NK-92 (cell line): ENCODE measurements around the gene PREX1.

Experiments used
- DNase-seq: peaks from one replicate; lab custom pipeline; 2025; ENCODE audit not compliant: unreplicated experiment; lab: John Stamatoyannopoulos, UW

The PREX1 gene

DNA sequence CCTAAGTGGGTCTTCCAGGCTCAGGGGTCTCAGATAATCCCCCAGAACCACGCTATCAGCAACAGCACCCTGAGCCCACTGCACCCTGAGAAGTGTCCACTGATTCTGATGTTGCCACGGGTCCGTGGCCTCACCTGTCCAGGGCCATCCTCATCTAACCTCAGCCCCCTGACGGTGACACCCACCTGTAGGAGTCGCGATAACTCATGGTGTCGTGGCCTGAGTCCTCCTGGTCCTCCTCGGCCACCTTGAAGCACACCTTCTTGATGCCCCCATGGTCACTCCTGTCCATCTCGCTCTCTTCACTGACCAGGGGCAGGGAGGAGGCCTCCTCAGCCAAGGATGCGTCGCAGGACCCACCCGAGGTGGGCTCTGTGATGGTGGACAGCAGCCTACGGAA lies 182.1 kb downstream of the PREX1 start:
- no peak for DNase-seq

DNA sequence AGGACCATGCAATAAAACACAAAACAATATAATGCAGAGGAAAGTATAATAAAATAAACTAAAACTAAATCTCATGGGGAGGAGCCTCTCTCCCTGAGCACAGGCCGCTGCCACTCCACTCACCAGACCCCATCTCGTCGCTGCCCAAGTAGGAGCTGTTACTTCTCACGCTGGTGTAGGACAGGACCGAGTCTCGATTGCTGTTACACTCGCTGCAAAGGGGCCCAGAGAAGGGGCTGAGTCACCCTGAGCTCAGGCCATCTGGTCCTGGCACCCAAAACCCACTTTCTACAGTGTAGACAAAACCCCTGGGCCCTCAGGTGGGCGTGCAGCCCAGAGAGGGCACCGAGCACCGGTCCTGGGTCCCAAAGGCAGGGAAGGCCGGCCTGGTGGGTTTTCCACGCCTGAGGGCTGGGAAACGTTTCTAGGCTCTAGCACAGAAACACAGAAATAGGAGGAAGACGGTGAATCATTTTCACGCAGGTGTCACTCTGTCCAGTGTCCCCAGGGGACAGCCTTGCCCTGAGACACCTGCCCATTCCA lies 183.4 kb downstream of the PREX1 start:
- no peak for DNase-seq

DNA sequence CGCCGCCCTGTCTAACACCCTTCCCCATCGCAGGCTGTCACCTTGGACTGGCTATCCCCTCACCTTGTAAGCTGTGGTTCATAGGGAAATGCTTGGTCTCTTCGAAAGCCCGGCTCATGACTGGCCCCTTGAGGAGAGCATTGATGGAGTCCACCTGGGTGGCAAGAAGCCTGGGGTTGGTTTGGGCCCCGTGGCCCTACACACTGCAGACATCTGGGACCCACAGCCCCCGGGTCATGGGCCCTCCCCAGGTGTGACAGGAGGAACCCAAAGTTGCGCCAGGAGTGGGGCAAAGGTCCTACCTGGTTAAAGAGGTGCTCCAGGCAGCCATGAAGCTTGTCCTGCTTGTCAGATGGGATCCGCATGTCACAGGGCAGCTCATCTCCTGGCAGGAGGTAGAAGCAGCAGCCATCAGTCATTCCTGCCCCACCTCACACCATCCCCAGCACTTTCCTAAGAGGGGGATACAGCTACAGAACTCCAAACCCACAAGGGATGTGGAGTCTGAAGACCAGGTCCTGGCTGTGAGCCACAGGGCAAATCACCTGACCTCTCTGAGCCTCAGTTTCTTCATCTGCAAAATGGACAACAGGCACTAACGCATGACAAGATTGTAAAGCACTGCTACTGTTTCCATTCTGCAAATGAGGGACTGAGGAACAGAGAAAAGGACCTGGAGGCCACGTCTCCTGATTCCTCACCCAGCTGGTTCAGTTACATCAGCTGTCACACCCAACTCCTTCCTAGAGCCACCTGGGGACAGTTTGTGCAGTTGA lies 185.5 kb downstream of the PREX1 start:
- no peak for DNase-seq

DNA sequence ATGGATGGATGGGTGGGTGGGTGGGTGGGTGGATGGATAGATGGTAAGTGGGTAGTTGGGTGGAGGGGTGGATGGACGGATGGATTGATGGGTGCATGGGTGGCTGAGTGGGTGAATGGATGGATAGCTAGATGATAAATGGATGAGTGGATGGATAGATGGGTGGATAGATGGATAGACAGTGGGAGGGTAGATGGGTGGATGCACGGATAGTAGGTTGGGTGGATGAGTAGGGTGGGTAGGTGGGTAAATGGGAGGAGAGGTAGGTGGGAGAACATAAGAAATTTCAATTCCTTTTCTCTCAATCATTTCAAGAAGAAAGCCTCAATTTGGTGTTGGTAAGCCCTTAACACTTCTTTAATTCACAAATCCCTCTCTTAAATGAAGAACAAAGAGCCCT lies 186.9 kb downstream of the PREX1 start:
- DNase-seq = no peak

DNA sequence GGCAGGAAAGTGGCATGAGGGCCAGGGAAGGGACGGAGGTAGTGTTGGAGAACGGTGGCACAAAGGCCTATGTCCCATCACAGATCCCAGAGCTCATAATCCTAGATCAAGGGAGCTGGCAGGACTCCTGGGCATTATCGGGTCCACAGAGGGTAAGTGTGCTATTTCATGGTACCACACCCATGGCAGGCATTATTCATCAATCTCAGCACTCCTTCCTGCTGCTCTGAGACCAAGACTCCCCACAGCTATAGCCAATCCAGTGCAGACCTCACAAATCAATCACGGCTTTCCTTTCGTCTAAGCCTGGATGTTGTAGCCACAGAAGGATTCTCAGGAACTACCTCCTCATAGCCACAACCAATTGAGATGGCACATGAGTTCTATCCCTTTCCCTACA lies 187.9 kb downstream of the PREX1 start:
- DNase-seq = no peak

DNA sequence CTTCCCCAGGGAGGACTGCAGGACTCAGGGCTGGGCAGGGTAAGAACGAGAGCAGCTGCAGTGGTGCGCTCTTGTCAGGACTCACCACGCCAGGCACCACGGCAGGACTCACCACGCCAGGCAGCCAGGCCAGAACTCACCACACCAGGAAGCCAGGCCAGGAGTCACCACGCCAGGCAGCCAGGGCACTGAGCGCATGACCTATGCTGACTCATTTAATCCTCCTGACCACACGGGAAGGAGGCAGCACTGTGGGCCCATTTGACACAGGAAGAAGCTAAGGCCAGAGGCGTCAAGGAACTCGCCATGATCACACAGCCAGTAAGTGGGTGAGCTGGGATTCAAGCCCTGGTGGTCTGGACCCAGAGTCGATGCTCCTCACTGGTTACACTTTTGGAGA lies 189.3 kb downstream of the PREX1 start:
- no peak for DNase-seq

DNA sequence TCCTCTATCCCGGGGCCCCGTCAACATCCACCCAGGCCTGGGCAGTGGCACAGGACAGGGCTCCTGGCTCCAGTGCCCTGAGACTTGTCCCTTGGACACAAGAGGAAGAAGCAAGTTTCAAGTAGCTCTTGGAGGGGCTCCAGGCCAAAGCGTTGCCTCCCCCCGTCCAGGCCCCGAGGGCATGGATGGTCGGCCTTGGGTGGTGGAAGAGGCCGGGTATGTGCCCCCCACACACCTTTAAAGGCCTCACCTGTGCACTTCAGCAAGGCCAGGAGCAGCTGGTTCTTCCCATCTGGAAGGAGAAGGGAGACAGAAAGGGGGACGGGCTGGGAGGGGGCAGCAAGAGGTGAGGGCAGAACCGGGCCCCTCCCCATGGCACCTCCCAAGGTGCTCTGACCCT lies 190.3 kb downstream of the PREX1 start:
- DNase-seq = no peak

DNA sequence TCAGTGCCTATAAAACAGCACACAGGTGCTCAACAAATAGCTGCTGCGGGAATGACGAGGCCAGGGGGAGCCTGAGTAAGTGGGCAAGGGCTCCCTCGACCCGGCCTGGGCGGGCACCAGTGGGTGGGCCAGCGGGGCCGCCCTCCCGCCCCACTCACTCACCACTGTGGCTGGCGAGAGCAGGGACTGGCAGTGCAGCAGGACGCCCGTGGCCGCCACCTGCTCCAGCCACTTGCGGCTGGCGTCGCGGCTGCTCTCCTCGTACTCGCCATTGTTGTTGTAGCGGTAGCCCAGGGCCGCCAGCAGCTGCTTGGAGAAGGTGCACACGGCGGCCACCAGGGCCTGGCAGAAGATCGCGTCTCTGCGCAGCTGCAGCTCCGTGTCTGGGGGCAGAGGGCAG lies 191.5 kb downstream of the PREX1 start:
- no peak for DNase-seq

DNA sequence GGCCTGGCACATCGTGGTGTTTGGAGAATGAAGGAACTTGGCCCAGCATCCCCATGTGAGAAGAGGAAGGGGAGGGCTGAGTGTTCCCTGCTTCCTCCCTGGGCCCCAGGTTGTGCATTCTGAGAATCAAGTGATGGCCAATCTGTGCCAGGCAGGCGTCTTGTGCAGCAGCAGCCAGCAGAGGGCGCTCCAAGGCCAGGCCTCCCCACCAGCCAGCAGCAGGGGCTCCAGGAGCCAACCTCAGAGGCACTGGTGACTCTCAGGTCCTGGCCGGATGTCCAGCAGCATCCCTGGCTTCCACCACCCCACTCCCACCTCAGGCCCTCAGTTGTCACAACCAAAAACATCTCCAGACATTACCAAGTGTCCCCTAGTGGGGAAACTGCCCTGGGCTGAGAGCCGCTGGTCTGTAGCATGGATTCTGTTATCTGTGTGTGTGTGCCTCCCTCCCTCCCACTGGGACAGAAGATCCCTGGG lies 192.0 kb downstream of the PREX1 start:
- DNase-seq = no peak

DNA sequence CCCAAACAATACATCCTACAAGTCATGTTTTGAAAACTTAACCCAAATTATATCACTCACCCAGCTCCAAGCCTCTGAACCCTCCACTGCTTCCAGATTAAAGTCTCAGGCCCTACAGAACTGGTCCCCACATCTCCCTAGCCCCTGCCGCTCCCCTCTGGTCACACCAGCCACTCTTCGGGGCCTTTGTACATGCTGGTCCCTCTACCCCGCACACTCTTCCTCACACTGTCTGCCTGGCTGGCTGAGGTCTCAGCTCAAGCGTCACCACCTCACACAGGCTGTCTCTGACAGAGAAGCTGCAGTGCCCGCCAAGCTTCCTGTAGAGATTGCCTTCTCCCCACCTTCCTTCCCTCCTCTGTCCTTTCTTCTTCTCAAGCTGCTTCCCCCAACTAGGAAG lies 192.4 kb downstream of the PREX1 start:
- DNase-seq = no peak

DNA sequence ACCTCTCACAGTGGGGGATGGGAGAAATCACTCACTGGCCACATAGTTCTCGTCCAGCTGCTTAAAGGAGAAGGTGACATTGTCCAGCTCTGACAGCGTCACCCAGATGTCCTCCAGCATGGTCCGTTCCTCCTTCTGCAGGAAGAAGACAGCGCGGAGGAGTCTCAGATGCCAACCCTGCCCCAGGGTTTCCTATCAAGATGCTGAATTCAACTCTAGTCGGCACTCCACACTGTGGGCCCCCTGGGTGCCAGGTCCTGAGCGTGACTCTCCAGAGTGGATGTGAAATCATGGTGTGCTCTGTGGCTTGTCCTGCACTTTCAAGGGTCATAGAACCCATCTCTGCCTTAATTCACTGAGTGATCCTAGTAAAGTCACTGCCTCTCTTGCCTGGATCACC lies 193.2 kb downstream of the PREX1 start:
- no peak for DNase-seq

DNA sequence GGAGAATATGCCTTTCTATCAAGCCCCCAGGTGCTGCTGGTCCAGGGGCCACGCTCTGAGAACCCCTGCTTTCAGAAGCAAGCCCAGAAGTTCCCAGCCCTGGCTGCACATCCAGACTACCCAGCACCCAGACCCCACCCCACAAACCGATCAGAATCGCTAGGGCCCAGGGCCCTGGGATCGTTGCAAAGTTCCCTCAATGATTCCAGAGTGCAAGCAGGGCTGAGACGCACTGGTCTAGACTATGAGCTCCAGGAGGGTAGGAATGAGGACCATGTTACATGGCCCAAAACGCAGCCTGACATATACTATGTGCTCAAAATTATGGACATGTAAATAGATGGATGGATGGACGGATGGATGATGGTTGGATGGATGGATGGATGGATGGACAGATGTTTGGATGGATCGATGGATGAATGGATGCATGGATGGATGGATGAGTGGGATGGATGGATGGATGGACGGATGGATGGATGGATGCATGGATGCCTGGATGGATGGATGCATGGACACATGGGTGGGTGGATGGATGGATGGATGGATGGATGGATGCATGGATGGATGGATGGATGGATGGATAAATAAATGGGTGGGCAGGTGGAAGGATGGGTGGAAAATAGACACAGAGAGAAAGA lies 194.1 kb downstream of the PREX1 start:
- DNase-seq = no peak

DNA sequence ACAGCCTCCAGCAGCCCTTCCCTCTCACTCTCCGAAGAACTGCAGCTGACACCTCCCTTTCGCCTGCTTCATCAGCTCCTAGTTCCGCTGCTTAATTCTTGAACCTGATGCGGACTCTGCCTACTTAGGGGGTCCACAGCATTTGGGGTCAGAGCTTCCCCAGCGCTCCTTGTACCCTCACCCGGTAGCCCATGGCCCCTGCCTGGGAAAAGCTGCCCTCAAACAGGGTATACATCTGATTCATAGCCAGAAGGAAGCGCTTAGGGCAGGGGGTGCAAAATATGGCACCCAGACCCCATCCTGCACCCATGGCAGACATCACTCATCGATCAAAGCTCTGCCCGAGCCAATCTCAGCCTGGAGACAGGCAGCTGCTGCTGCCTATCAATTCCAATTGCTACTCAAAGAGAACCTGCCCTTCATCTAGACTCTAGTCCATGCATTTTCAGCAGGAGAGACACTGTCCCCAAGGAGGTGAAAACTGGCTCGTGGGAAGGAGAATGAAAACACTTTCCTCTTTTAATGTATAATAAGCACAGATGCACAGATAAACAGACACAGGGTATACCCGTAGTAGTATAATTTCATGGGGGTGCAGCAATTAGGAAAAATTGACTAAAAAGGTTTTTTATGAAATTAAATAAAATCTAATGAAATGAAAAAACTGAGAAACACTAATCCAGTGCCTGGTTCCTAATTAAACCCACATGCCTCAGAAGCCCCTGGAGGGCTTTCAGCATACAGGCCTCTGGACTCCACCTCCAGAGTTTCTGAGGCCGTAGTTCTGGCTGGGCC lies 194.8 kb downstream of the PREX1 start:
- no peak for DNase-seq

DNA sequence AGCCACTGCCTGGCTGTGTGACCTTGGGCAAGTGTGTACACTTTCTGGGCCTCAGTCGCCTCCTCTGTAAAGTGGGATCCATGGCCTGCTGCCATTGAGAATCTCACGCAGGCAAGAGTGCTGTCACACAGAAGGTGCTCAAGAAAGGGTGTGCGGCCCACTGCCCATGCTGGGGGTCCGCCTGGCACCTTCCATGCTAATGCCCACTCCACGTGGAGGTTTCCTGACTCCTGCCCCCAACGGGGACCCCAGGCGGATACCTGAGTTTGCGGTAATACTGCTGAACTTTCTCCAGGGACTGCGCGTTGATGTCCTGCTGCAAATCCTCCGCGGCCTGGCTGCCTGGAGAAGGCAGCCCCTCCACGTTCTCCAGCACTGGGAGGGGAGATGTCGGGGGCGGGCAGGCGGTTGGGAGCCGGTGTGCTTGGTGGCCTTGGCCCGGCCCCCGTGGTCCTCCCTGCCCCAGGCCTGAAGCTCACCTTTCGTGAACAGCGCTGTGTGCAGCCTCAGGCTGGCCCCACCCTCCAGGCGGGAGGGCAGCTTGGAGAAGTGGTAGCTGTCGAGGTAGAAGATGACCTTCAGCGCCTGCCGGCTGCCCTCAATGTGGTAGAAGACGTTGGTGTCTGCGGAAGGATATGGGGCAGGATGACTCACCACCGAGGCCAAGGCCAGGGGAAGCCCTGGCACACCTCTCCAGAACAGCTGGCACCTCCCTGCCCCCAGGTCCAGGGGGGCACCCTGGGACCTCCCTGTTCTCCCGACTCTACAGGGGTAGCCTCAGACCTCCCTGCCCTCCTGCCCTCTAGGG lies 195.6 kb downstream of the PREX1 start:
- DNase-seq = no peak

DNA sequence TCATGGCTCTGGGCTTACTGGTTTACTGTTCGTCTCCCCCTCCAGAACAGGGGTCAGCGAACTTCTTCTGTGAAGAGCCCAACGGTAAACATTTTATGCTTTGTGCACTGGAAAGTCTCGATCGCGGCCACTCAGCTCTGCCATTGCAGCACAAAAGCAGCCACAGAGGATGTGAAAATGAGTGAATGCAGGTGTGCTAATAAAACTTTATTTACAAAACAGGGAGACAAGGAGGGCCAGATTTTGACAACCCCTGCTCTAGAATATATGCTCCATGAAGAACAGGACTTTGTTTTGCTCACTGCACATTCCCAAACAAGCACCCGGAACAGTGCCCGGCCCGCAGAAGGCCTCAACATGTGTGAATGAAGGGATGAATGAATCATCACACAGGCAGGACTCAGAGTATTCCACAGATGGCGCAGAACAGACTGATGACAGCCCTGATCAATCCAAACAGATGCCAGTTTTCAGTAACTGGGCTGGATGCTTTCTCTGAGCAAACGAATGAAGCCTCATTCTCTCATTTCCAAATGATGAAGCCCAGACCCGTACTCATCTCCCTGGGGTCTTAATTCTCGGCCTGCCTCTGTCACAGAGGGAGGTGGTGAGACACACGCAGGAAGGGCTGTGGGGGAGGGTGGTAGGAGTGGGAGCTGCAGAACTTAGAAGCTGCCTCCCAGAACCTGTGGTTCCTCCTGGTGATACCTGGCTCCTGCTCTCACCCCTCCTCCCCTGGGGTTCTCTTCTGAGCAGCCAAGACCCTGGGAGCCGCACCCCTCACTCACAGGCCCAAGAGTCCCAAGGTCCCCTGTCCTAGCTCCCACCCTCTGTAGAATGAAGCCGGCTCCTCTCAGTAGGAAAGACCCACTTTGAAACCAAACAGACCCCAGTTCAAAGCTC lies 196.4 kb downstream of the PREX1 start:
- DNase-seq = no peak

DNA sequence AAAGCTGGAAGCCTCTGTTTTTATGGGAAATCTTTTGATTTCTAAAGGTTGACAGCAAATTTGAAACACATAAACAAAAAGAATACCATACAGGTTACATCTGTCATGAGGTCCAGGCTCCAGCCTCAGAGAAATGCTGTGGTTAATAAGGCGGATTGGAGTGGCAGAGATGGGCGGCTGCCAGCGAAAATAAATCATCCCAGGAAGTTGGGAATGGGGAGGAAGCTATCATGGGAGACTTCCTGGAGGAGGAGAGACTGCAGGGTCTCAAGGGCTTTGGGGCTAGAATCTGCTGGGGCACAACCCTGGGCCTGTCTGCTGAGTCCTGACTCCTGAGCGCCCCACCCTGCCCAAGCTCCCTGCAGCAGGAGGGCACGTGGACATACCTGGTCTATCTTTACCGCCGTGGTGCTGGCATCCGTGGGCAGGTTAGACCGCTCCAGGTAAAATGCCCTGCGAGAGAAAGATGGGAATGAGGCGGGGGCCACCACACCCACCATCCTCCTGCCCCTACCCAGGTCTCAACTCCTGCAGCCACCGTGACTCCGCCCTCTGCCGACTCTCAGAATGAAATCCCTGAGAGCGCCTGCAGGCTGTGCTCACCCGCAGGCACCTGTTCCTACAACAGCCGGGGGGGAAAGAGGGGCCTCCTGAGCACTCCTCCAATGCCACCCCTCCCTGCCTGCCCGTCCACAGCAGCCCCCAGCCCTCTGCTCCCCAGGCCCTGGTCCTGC lies 197.3 kb downstream of the PREX1 start:
- DNase-seq = no peak

DNA sequence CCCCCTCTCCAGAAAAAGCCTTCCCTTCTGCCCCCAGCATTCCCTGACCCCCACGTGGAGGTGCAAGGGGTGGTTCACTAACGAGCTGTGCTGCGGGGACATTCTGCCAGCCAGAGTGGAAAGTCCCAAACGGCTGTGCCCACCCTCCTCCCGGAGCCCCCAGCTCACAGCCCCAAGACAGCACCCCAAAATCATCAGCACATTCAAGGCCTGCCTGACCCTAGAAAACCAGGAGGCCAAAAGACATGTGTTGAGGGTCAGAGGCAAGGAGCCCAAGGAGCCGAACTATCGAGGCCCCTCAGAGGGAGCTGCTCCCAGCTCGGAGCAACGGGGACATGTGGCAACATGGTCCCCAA lies 197.9 kb downstream of the PREX1 start:
- DNase-seq = no peak

DNA sequence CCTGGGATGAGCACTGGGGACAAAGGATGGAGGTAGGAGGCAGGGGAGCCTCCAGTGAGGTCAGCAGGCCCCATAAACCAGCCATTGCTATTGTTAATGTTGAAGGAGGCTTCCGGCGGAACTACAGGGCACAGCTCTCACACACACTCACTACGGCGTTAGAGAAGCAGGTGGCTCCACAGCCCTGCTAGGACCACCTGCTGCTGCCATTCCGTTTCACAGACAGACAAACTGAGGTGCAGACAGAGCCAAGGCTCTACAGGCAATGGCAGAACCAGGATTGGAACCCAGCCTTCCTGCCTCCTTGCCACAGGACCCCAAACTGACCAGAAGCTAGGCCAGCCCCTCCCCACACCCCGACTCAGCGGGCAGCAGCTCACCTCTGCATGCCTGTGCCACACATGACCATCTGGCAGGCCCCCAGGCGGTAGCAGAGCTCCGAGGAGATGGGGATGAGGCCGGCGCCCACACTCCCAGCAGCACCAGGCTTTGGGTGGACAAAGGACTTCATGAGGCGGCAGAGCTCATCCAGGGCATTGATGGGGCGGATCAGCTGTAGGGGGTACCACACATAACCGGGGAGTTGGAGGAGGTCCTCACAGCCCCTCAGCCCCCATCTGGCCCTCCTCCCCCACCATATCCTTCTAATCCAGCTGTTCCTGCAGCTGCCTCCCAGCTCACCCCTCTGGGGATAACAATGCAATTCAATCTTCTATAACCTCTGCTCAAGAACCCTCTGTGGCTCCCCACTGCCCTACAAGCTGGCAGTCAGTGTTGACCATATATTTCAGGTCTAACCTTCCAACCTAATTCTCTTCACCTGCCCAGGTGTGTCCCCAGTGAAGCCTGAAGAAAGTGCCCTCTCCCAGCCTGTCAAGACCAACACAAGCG lies 198.5 kb downstream of the PREX1 start:
- no peak for DNase-seq
